HepG2 (cell line): ENCODE results near the gene TSPYL6. TPM values are rescaled to one million over a fixed set of nuclear protein-coding genes. Genes with fewer than 3 reads are reported as not detected.
A peak's percentile ranks its signal among the peaks of the same experiment; 100 is the strongest.

Experiments used
- ARID2 ChIP-seq: sonication (generic); formaldehyde crosslinking; IDR thresholded peaks from 2 replicates; pipeline ENCODE4 v1.8.1; 2022; ENCODE audit warnings: mild to moderate bottlenecking, missing genetic modification reagents, borderline replicate concordance
- BRF2 ChIP-seq: sonication (generic); formaldehyde crosslinking; IDR thresholded peaks from 2 replicates; pipeline ENCODE4 v1.8.1; 2022; ENCODE audit warnings: mild to moderate bottlenecking, missing genetic modification reagents
- CBX2 ChIP-seq, 2 experiments: fragments of 200-600 bp in 1 of 2; sonication (generic); formaldehyde crosslinking in 1 of 2; IDR thresholded peaks; 2 replicates each; pipeline versions ENCODE4 v1.7.0 to v1.8.1; 2018 to 2022; ENCODE audit warnings: low read depth in 2 of 2, low read length in 1 of 2, mild to moderate bottlenecking in 1 of 2, missing genetic modification reagents in 1 of 2
- FOXA3 ChIP-seq: IDR thresholded peaks from 2 replicates; pipeline ENCODE4 v1.6.1; 2016; ENCODE audit warnings: missing genetic modification reagents, missing compliant biosample characterization
- LBX2 ChIP-seq: sonication (generic); formaldehyde crosslinking; IDR thresholded peaks from 2 replicates; pipeline ENCODE4 v1.5.0; 2020; ENCODE audit warnings: missing genetic modification reagents, mild to moderate bottlenecking, borderline replicate concordance
- MATR3 ChIP-seq: sonication (generic); formaldehyde crosslinking; IDR thresholded peaks from 2 replicates; pipeline ENCODE4 v1.4.0; 2020; ENCODE audit warnings: missing genetic modification reagents
- NCOA2 ChIP-seq: sonication (generic); formaldehyde crosslinking; IDR thresholded peaks from 2 replicates; pipeline ENCODE4 v1.8.0; 2022; ENCODE audit warnings: inconsistent platforms
- NR0B2 ChIP-seq: sonication (generic); formaldehyde crosslinking; IDR thresholded peaks from 2 replicates; pipeline ENCODE4 v1.4.0; 2020; ENCODE audit warnings: mild to moderate bottlenecking, missing genetic modification reagents
- NR2C2 ChIP-seq: sonication (generic); formaldehyde crosslinking; IDR thresholded peaks from 2 replicates; pipeline ENCODE4 v1.4.0; 2020; ENCODE audit warnings: missing genetic modification reagents, mild to moderate bottlenecking, moderate library complexity, borderline replicate concordance
- RXRA ChIP-seq: sonication (generic); formaldehyde crosslinking; IDR thresholded peaks from 2 replicates; pipeline ENCODE4 v1.5.1; 2020; ENCODE audit warnings: missing genetic modification reagents
- SAP130 ChIP-seq: IDR thresholded peaks from 2 replicates; pipeline ENCODE4 v1.6.1; 2016; ENCODE audit warnings: low read depth
- SOX5 ChIP-seq: IDR thresholded peaks from 2 replicates; pipeline ENCODE4 v1.6.1; 2016; ENCODE audit warnings: borderline replicate concordance
- TBP ChIP-seq: sonication (generic); formaldehyde crosslinking; IDR thresholded peaks from 2 replicates; pipeline ENCODE4 v1.5.0; 2020; ENCODE audit warnings: missing genetic modification reagents
- TERF1 ChIP-seq: sonication (generic); formaldehyde crosslinking; IDR thresholded peaks from 2 replicates; pipeline ENCODE4 v1.8.0; 2022; ENCODE audit warnings: mild to moderate bottlenecking, missing genetic modification reagents, moderate library complexity
- TOPORS ChIP-seq: sonication (generic); formaldehyde crosslinking; IDR thresholded peaks from 2 replicates; pipeline ENCODE4 v1.8.0; 2023; ENCODE audit warnings: mild to moderate bottlenecking, missing genetic modification reagents
- ZBTB46 ChIP-seq: sonication (generic); formaldehyde crosslinking; IDR thresholded peaks from 2 replicates; pipeline ENCODE4 v1.4.0; 2020; ENCODE audit warnings: mild to moderate bottlenecking, missing genetic modification reagents, borderline replicate concordance
- ZFAT ChIP-seq: sonication (generic); formaldehyde crosslinking; conservative IDR thresholded peaks from 2 replicates; pipeline ENCODE4 v1.8.1; 2023; ENCODE audit warnings: missing genetic modification reagents, inconsistent platforms
- ZFP82 ChIP-seq: sonication (generic); formaldehyde crosslinking; IDR thresholded peaks from 2 replicates; pipeline ENCODE4 v1.5.1; 2020; ENCODE audit warnings: mild to moderate bottlenecking, missing genetic modification reagents, borderline replicate concordance
- ZNF18 ChIP-seq: sonication (generic); formaldehyde crosslinking; IDR thresholded peaks from 2 replicates; pipeline ENCODE4 v1.8.0; 2022; ENCODE audit warnings: mild to moderate bottlenecking, missing genetic modification reagents; ENCODE audit not compliant: insufficient replicate concordance
- ZNF432 ChIP-seq: sonication (generic); formaldehyde crosslinking; IDR thresholded peaks from 2 replicates; pipeline ENCODE4 v1.5.0; 2020; ENCODE audit warnings: missing genetic modification reagents, mild to moderate bottlenecking, borderline replicate concordance
- ZNF589 ChIP-seq: sonication (generic); formaldehyde crosslinking; conservative IDR thresholded peaks from 2 replicates; pipeline ENCODE4 v1.8.0; 2022; ENCODE audit warnings: mild to moderate bottlenecking, moderate library complexity, missing genetic modification reagents
- ZNF619 ChIP-seq: sonication (generic); formaldehyde crosslinking; IDR thresholded peaks from 2 replicates; pipeline ENCODE4 v1.4.0; 2020; ENCODE audit warnings: mild to moderate bottlenecking, missing genetic modification reagents
- polyA plus RNA-seq, 8 experiments: library from polyadenylated mRNA; depleted of rRNA in 3 of 8; stranded (reverse) in 7 of 8; unstranded in 1 of 8; fragments of >200 nt; fragmentation: Illumina TruSeq in 4 of 8; extraction: Trizol in 4 of 8; gene quantifications; 2 replicates each; pipeline versions ENCODE4 v1.2.1 to v1.2.3, GENCODE V29; 2011 to 2016; ENCODE audit warnings: low read depth in 4 of 8, missing spikeins in 1 of 8, mixed read lengths in 1 of 8; ENCODE audit not compliant: insufficient read depth in 1 of 8
- total RNA-seq, 5 experiments: library from RNA; depleted of rRNA; stranded (reverse); fragments of >200 nt; fragmentation: Illumina TruSeq; extraction: Trizol; gene quantifications; 2 replicates each; pipeline ENCODE4 v1.2.3, GENCODE V29; 2016; ENCODE audit warnings: low read depth in 1 of 5

Gene TSPYL6
- total and polyA plus RNA-seq, 2 of the 13 experiments (the other 11 are each of a cell fraction or from before 2014, with no cell fraction given) = 0.03 TPM; not detected in 1

- TF ChIP-seq ZBTB46 (CRISPR knock-in tag) (no peak), TBP (no peak), TOPORS (CRISPR knock-in tag) (no peak), TERF1 (CRISPR knock-in tag) (no peak), ARID2 (CRISPR knock-in tag) (peak; percentile 42; the same call in 1 of the 2 replicates), SAP130 (CRISPR knock-in tag) (peak; percentile 61), ZNF619 (CRISPR knock-in tag) (no peak), CBX2 (IDR thresholded peaks at IDR 0.05; ENCODE audit: low read depth, low read length) (no peak), CBX2 (CRISPR knock-in tag; IDR thresholded peaks at IDR 0.05; ENCODE audit: low read depth) (no peak), SOX5 (CRISPR knock-in tag) (peak; percentile 100), ZNF18 (CRISPR knock-in tag) (no peak), ZNF589 (CRISPR knock-in tag) (no peak), NR2C2 (CRISPR knock-in tag) (peak; percentile 67; the same call in 1 of the 2 replicates), NCOA2 (peak; percentile 99), LBX2 (CRISPR knock-in tag) (no peak), ZNF432 (no peak), BRF2 (CRISPR knock-in tag) (0 out of 2 replicates have a peak, but pooled peaks have one; percentile 25), FOXA3 (CRISPR knock-in tag) (peak; percentile 94), MATR3 (CRISPR knock-in tag) (no peak), ZFAT (CRISPR knock-in tag) (no peak), NR0B2 (CRISPR knock-in tag) (no peak), ZFP82 (CRISPR knock-in tag) (no peak), RXRA (CRISPR knock-in tag) (no peak; the same call in 1 of the 2 replicates)
- TF ChIP-seq, all 625 proteins: peak for 190
Measured at GRCh38 chr2:54207666-54208195, 48.3 kb downstream of the TSPYL6 start (continued).
